Measurements from ENCODE around the gene ANO8.

Gene ANO8

DNA sequence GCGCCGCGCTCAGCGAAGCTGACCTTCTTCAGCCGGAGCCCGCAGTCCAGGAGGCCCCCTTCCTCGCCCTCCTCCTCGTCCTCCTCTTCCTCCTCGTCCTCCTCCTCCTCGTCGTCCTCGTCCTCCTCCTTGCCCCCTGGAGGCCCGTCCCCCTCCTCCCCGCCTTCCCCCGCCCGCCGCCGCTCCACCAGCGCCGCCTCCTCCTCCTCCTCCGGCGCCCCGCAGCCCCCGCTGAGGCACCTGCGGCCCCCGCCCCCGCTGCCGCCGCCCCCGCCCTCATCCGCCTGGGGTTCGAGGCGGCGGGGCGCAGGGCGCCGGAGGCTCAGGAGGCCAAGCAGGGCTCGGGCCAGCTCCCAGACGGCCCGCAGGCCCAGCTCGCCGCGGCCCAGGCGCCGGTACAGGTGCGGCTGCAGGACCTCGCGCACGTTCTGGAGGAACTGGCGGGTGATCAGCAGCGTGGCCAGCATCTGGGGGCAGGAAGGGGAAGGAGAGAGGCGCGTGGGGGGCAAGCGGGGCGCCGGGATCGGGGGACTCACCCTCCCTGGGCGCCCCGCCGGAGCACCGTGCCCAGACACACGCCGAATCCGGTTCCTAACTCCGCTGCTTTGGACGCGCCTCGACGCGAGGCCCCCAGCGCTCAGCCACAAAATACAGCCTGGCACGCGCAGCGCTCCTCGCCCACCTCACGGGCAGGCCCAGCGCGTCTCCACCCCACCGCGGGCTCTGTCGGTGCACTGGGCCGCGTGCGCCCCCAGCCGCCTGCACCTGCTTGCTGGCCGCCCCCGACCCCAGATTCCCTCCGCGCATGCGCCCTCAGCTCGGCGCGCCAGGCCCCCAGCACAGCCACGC is 5.9 kb downstream of the ANO8 start:
- no peak for DNase-seq (ENCODE audit: low spot score)

DNA sequence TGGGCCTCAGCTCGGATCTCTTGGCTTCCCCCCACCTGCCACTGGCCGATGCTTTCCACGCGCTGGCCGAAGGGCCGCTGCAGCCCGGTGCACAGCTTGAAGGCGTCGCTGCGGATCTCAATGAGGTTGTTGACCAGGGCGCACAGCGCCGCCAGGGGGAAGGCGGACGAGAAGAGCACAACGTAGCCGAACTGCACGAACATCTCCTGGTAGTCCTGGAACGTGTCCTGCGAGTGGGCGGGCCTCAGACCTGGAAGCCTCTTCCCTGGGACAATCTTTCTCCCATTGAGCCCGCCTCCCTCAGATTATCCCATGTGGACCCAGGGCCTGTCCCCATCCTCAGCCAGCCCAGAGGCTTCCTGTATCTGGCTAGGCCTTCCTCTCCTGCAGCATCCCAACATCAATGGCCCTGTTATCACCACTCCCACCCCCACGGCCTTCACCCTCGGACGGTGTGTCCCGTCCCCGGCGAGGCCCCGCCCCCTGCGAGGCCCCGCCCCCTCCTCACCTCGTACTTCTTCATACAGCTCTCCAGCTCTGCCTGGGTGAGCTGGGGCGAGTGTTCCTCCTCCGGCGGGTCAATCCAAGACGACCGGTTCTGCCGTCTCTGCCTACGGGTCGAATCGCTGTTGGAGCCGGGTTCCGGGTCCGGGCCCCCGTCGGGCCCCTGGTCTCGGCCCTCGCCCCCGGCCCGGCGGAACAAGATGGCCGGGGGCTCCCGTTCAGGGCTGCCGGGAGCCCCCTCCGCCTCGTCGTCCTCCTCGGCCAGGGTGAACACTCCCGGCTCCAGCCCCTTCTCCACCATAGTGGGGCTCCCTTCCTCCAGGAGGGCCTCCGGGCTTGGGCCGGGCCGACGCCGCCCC is 6.8 kb downstream of the ANO8 start:
- DNase-seq (ENCODE audit: low spot score): no peak

DNA sequence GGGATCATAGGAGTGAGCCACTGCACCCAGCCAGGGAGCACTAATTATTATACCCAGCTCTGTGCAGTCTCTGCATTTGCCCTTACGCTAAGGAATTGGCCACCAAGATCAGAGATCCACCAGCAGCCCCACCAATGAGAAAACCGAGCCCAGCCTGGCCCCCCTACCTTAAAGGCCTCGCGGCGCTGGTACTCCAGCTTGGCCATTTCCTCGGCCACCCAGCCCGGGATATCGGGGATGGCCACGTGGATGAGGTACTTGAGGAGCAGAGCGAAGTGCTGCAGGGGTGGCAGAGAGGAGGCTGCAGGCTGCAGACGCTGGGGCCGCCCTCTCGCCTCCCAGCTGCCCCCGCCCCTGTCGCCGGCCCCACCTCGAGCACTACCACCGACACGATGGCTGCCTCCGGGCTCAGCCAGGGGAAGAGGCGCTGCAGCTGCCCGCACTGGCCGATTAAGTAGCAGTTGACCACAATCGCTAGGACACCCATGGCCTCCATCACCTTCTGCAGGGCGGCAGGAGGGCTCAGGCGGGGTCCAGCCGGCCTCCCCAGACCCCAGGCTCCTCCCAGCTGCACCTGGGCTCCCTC is 7.5 kb downstream of the ANO8 start:
- no peak for DNase-seq (ENCODE audit: low spot score)

DNA sequence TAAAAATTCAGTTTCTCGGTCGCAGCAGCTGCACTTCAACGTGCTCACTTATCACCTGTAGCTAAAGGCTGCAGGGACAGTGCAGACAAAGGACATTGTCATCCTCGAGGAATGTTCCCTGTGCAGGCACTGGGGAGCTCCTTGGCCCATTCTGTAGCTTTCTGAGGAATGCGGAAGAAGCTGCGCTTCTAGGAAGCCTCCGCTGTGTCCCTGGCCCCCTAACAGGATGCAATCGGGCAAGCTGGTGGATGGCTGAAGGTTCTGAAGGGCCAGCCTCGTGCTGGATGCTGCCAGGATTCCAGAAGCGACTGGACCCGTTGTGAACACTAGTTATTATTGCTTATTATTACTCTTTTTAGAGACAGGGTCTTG is 8.1 kb downstream of the ANO8 start:
- DNase-seq (ENCODE audit: low spot score): no peak

DNA sequence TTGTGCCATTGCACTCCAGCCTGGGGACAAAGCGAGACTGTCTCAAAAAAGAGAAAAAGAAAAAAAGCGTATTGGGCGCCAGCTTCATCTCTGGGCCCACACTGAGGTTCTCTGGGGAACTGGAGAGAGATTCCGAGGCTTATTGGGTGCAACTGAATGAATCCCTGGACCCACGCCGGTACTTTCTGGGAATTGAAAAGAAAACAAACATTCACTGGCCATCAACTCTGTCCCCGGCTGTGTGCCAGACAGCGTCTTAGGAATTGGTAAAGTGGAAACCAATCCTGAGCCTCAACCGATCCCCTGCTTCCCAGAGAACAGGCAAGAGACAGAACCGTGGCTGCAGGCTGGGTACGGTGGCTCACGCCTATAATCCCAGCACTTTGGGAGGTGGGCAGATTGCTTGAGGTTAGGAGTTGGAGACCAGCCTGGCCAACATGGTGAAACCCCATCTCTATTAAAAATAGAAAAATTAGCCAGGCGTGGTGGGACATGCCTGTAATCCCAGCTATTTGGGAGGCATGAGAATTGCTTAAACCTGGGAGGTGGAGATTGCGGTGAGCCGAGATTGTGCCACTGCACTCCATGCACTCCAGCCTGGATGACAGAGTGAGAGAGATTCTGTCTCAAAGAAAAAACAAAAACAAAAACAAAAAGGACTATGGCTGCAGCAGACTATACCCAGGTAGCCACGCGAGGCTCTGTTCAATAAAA is 8.6 kb downstream of the ANO8 start:
- no peak for DNase-seq (ENCODE audit: low spot score)

DNA sequence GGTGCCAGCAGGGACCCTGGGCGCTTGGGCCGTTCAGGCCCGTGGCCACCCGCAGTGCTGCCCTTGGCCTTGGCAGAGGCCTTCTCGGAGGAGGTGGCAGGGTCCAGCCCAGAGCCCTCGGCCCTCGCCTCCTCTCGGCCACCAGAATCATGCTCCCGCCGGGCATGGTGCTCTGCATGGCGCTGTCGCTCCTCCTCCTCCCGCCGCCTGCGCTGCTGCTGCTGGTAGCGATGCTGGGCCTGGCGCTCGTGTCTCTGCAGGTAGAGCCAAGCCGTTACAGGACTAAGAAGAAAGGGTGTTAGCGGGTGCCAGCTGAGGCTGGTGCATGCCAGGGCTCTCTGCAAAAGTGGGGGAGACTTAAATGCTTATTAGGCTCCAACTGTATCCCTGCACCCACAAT is 9.5 kb downstream of the ANO8 start:
- DNase-seq (ENCODE audit: low spot score): no peak

DNA sequence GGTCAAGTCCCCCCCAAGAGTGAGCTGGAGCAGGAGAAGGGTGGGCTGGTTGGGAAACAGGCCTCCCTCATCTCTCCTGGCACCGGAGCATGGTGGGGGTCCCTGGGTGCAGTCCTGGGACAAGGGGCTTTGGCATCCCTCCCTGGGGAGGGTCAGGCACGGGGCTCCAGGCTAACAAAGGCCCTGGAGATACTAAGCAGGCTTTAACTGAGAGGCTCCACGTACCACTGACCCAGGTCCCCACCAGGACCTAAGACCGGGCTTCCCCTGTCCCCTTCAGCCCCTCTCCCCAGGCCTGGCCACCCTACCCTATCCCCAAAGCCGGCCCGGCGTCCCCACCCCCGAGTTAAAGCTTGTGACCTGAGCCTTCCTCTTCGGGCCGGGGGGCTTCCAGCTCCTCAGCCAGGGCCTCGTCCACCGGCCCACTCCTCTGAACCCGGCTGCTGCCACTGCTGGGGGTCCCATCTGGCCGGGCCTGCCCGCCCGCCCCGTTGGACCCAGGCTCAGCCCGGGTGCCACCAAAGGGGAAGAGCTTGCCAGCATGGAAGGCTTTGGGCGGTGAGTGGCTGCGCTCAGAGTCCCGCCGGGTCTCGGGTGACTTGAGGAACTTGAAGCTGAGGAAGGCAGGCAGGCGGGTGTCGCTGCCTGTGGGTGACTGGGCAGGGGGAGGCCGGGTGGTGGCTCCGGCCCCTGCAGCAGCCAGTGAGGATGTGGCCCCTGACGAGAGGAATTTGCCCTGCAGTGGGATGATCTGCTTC is 10.1 kb downstream of the ANO8 start:
- DNase-seq (ENCODE audit: low spot score): no peak

DNA sequence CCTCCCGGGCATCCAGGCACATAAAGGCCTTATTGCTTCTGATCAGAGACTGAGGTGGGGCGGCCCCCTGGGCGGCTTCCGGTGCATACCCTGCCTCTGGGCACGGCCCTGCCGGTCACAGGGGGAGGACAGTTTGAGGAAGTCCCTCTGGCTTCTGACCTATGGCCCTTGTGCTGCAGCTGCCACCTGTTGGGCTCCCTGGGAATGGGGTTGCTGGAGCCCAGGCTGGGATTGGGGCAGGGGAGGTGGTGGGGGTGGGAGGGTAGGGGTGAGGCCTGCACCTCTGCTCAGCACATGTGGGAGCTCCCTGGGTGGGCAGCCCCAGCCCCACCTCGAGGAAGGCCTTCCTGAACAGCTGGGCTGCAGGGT is 10.7 kb downstream of the ANO8 start:
- no peak for DNase-seq (ENCODE audit: low spot score)

DNA sequence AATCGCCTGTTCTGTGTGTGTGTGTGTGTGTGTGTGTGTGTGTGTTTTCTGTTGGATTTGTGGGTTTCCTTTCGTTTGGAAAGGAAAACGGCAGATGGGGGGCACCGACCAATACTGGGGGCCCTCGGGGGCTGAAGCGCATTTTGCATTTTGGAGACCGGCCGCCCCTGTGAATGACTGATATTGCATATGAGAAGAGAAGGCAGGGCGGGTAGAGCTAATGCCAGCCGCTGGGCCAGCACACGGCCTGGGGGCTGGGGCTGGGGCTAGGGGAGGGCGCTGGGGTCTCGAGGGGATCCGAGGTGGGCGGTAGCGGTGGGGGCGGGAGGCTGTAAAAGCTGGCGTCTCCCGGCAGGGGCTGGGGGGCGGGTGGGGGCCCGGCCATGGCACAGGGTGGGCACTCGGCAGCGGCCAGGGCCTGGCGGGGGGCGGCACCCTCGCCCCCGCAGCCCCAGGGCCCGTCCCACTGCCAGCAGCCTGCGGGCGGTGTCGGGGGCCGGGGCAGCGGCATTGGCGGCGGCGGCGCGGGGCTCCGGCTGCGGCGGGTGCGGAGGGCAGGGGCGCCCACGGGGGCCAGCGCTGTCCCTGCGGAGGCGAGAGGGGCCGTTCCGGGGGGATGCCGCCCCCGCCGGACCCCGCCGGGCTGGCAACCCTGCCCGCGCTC is 11.2 kb downstream of the ANO8 start:
- DNase-seq (ENCODE audit: low spot score): no peak

DNA sequence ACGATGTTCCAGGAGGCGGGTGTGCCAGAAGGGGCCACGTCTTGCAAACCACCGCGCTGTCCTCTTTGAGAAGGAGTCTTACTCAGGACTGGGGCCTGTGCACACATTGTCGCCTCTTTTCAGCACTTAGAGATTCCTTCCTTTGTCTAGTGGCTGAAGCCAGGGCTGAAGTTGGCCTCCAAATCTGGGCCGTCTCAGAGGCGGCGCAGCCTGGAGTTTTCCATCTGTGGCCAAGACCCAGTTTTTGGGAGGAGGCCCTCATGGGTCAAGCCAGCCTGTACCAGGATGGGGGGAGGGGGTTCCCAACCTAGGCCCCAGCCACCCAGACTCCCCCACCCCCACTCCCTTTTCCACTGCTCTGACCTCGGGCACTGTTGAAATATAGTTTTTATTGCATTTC is 11.8 kb downstream of the ANO8 start:
- no peak for DNase-seq (ENCODE audit: low spot score)

DNA sequence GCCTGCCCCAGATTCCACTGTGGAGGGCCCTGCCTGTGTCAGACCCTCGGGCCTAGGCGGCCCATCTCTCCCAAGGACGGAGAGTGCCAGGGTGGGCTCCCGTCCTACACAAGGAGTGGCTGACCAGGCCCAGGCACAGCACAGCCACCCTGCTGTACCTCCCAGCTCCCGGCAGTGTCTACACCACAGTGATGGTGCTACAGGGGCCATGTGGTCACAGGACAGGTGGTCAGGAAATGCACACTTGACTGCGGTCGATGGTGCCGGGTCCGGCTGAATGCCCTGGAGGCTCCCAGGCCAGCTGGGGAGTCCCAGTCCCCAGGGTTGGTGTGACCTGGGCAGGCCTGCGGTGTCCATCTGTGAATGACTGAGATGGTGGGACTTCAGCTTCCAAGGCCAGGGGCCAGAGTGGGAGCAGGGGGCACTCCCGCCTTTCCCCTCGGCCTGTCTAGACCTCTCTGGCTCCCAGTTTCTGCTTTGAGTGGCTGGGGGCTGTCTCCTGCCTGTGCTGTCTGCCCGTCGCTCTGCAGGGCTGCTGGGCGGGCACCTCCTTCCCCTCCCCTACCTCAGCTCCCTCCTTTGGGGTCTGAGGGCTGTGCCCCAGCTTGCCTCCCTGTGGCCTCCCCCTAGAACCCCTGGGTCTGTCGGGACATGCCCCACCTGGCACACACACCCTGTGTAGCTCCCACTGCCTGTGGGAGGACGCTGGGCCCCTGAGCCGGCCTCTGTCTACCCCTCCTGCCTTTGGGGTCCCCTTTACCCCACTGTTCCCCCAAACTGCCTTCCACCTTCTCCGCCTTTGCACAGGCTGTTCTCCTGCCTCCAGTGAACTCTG is 12.8 kb downstream of the ANO8 start:
- DNase-seq (ENCODE audit: low spot score): no peak

DNA sequence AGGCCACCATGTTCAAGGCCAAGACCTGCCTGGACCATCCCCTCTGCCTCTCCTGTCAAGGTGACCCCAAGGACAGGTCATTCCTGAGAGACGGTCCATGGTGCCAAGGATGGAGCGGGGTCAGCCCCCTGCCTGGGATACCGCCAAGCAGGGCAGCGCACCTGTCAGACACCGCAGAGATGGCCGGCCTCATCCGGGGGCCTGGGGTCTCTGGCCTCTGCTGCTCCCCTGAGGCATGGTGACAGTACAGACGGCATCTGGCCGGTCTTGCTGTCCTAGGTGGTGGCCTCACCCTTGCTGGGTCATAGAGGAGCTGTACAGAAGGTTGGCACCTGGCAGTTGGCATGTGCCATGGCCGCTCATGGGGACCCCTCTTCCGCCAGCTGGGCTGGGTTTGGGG is 14.2 kb downstream of the ANO8 start:
- DNase-seq (ENCODE audit: low spot score): no peak

DNA sequence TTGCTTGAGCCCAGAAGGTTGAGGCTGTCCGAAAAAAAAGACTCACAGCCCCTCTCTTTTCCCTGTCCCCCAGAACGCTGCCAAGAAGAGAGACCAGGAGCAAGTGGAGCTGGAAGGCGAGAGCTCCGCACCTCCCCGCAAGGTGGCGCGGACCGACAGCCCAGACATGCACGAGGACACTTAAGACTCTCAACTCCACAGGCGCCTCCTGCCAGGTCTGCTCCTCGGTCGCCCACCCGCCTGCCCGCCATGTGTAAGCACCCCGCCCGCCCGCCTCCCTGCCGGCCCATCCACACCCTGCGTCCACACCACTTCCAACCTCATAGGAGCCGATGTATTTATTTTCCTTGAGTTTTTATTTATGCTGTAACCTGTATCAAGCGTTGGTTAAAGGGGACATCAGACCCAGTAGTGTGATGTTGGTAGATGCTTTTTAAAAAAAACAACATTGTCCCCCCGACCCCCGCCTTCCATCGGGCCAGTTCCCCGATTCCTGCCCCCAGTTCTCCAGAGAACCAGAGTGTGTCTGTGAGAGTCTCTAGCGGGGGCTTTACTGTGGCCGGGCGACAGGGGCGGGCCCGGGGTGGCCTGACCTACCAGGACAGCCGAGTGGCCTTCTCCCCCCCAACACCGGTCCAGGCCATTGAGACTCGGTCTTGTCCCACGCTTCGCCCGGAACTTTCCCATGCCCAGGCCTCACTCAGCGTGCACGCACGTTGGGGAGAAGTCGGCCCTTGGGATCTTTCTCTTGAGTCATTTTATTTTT is 15.0 kb downstream of the ANO8 start:
- DNase-seq (ENCODE audit: low spot score): no peak

DNA sequence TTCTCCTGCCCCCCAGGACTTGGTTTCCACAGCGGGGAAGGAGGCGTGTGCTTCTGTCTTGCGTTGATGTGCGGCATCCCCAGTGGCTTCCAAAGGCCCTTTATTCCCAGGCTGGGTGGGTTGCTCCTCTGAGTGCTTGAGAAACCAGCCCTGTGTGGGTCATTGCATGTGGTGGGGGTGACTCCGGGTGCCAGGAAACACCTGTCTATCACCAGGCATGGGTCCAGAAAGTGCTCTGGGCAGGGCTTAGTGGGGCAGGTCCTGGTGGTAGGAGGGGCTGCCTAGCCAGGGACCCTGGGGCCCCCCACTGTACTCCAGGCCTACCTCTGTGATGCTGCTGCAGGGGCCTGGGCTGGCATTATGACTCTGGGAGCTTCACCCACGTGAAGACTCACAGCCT is 15.7 kb downstream of the ANO8 start:
- no peak for DNase-seq (ENCODE audit: low spot score)

DNA sequence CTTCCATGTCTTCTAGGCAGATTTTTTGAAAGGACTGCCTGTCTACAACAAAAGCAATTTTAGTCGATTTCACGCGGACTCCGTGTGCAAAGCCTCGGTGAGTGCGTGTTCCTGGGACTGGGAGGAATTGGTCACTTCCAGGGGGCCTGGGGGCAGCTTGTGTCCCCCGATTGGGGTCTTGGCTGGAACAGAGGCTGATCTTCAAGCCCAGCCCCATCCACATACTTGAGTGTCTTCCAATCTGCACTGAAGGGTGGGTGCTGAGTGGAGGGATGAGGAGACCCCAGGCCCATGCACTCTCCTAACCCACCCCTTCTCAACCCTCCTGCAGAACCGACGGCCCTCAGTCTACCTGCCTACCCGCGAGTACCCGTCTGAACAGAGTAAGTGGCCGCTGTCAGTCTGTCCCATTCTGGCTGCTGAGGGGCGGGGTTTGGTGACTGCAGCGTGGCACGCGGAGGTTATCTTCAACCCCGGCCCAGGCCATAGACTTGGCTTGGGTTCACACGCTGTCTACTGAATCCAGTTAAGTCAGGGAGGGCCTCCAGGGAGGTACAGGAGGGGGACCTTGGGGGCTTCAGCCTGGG is 20.6 kb downstream of the ANO8 start:
- DNase-seq (ENCODE audit: low spot score): no peak

DNA sequence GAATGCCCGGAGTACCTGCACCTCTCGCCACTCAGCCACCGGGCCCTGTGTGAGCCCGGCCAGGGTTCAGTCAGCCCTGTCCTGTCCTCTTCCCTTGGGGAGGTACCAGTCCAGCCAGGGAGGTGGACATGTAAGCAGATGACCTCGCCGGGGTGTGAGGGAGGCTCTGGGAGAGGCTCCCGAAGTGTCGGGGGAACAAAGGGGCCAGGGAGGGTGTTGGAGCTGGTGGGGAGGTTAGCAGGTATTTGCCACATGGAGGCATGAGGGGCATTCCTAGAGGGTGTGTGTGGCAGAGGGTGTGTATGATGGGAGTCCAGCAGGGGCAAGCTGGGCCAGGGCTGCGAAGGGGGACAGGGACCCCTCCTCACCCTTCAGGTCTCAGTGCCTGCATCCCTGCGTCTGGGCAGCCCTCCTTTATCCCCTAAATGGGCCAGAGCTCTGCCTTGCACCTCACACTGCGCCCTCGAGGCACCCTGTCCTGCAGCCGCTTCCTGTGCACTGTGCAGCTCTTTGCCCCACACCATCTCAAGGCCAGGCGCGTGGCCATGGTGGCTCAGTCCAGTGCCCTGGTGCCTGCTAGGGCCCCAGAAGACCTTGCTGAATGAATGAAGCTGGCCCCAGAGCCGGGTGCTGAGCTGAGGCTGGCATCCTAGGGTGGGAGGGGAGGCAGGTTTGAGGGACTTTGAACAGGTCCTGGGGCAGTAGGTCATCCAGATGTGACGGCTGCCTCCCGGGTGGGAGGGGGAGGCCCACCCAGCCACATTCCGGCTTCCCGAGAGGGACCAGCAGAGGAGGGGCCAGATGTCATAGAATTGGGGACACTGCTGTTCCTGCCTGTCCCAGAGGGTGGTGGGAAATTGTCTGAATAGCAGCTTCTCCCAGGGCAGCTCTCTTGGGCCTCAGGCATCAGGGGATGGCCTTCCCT is 22.2 kb downstream of the ANO8 start:
- no peak for DNase-seq (ENCODE audit: low spot score)

DNA sequence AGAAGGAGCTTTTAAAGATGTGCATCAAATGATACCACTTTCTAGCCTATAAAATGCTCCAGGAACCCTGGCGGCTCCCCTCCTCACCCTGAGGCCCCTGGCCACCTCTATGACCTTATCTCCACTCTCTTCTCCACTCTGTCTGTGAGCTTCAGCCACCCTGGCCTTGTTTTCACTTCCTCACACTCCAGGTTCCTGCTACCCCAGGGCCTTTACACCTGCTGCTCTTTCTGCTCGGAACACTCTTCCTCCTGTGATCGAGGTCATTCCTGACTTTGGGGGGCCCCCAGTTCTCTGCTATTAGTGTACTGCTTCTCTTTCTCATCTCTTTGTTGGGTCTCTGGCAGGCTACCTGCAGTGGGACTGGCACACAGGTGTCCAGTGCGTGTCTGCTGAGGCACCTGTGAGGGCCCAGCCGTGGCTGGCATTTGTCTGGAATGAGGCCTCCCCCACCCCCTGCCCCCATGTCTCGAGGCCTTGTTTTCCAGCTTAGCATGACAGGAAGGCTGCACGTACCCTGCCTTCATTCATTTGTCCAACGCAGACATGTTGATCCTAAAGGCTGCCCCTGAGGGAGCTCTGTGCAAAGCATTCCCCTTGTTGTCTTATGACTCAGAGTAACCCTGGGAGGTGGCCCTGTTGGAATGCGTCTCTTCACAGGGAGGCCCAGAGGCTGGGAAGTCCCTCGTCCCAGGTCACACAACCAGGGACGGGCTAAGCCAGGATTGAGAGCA is 23.0 kb downstream of the ANO8 start:
- DNase-seq (ENCODE audit: low spot score): no peak
